Peyer's patch (tissue), 4 donors: ENCODE data around the gene UBE2D2. TPM values are rescaled to one million over a fixed set of nuclear protein-coding genes. Genes with fewer than 3 reads are reported as not detected.
A peak's percentile ranks its signal among the peaks of the same experiment; 100 is the strongest.

ENCODE experiments used
- DNase-seq, 3 donors: peaks; one replicate each; pipeline ENCODE4 v3.0.0-alpha.2; 2017 to 2019
- H3K27ac ChIP-seq, 4 donors: fragments of 200-600 bp; sonication (generic); one replicate each; pipeline ENCODE4 v1.5.1; 2016 to 2019
- H3K27me3 ChIP-seq, 2 donors: fragments of 200-600 bp; sonication (generic); one replicate each; pipeline ENCODE4 v1.5.1; 2019
- H3K36me3 ChIP-seq, 3 donors: fragments of 200-600 bp; sonication (generic); one replicate each; pipeline ENCODE4 v1.5.1; 2016 to 2019
- H3K4me1 ChIP-seq, 4 donors: fragments of 200-600 bp; sonication (generic); one replicate each; pipeline ENCODE4 v1.5.1; 2016 to 2019
- H3K4me3 ChIP-seq, 4 donors: fragments of 200-600 bp; sonication (generic); 1 replicate in 3 of 4; 2 replicates in 1 of 4; pipeline ENCODE4 v1.5.1; 2016 to 2019; ENCODE audit warnings: mild to moderate bottlenecking in 1 of 4
- H3K9me3 ChIP-seq, 4 donors: fragments of 200-600 bp; sonication (generic); one replicate each; pipeline ENCODE4 v1.5.1; 2016 to 2019; ENCODE audit warnings: mild to moderate bottlenecking in 1 of 4
- POLR2A ChIP-seq, 2 donors: fragments of 450-650 bp; IDR thresholded peaks; one replicate each; pipeline ENCODE4 v1.5.1; 2017; ENCODE audit warnings: antibody characterized with exemption in 2 of 2, mild to moderate bottlenecking in 2 of 2, moderate library complexity in 2 of 2
- total RNA-seq, 4 donors: library from RNA; depleted of rRNA; stranded (reverse); fragments of >200 nt; gene quantifications; one replicate each; pipeline ENCODE4 v1.1.0, GENCODE V29; 2016
- TF ChIP-seq, protein P1 (sequence below), 6 experiments: fragments of 450-650 bp in 4 of 6; fragments of 200-600 bp in 2 of 6; sonication (generic) in 1 of 6; IDR thresholded peaks; one replicate each; pipeline ENCODE4 v1.5.1; 2017 to 2019; ENCODE audit warnings: antibody characterized with exemption in 6 of 6, mild to moderate bottlenecking in 3 of 6, moderate library complexity in 1 of 6

Gene UBE2D2
- total RNA-seq, 4 donors from 2014 or later = 60.2 to 87.9 (median 70.2) TPM

DNA sequence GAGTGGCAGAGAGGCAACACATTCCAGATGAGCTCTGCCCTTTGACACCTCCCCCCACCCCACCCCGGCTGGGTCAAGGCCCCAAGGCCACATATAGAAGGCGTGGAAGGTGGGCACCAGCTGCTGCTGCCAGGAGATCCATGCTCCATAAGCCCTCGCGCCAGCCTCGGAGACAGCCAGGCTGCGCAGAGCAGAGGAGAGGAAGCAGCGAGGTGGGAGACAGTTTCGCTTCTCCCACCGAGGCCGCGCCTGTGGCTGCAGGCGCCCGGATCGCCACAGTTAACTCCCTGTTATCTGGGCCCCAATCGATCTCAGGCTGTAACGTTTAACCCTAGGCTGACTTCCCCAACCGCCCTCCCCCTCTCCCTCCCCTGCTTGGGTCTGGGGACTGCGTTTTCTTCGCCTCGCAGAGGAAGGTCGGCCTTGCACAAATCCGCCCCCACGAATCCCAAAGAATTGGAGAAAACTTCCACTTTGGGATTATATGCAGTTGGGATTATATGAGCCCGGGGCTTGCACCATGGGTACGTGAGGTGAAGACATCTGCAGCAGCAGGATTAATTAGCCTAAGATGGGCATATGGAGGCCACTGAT is 85.9 kb downstream of the UBE2D2 start:
- H3K9me3 ChIP-seq = no peaks in the 10 kb centered on the region
- peak in 2 of 3 donors; percentile 52 for DNase-seq
- TF ChIP-seq, protein P1, sequence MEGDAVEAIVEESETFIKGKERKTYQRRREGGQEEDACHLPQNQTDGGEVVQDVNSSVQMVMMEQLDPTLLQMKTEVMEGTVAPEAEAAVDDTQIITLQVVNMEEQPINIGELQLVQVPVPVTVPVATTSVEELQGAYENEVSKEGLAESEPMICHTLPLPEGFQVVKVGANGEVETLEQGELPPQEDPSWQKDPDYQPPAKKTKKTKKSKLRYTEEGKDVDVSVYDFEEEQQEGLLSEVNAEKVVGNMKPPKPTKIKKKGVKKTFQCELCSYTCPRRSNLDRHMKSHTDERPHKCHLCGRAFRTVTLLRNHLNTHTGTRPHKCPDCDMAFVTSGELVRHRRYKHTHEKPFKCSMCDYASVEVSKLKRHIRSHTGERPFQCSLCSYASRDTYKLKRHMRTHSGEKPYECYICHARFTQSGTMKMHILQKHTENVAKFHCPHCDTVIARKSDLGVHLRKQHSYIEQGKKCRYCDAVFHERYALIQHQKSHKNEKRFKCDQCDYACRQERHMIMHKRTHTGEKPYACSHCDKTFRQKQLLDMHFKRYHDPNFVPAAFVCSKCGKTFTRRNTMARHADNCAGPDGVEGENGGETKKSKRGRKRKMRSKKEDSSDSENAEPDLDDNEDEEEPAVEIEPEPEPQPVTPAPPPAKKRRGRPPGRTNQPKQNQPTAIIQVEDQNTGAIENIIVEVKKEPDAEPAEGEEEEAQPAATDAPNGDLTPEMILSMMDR (IDR thresholded peaks at IDR 0.05) = no peak
- no peak for TF ChIP-seq POLR2A (IDR thresholded peaks at IDR 0.05)
- H3K27me3 ChIP-seq = no peaks in the 10 kb centered on the region
- peaks cover 19 to 66% (median 25%) of the 10 kb centered on the region in 4 donors for H3K4me1 ChIP-seq
- peak overlapping the region; percentile 22 to 95 (median 56) for H3K4me3 ChIP-seq
- H3K27ac ChIP-seq = peak overlapping the region in 1 of 4 donors; percentile 28
- H3K36me3 ChIP-seq = no peaks in the 10 kb centered on the region

DNA sequence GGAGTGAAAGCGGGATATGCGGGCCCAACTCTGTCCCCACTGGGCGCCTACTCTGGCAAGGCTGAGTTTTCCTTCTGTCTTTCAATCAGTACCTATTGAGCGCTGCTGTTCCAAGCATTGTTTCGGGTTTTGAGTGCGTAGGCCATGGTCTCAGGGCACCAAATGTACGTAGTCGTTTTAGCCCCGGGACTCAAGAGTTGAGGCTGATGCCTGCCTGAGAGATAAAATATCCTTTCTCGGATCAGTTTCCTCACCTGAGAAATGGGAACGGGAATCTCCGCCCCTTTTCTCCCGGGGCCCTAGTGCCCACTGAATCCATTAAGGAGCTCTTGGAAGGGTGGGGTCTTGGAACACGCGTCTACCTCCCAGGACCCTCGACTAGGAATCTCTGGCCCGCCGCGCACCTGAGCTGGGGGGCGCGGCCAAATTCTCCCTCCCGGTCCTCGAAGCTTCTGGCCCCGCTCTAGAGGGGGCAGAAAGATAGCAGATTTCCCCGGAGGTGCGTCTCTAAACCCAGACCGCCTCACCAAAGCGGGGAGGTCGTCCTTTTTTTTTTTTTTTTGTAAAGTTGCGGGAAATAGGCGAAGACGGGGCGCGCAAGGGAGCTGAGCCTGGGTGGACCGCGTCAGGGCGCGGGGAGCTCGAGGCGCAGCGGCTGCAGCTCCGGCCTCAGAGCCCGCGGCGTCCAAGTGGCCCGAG is 86.5 kb downstream of the UBE2D2 start:
- Histone ChIP-seq H3K27me3 (no peaks in the 10 kb centered on the region), H3K4me3 (peak overlapping the region; percentile 79 to 95 (median 87)), H3K9me3 (no peaks in the 10 kb centered on the region), H3K27ac (peak overlapping the region; percentile 84 to 96 (median 86)), H3K4me1 (peaks cover 19 to 66% (median 28%) of the 10 kb centered on the region in 4 donors), H3K36me3 (no peaks in the 10 kb centered on the region)
- TF ChIP-seq, protein P1 (IDR thresholded peaks at IDR 0.05) = no peak
- TF ChIP-seq POLR2A (IDR thresholded peaks at IDR 0.05) = no peak
- peak in 2 of 3 donors; percentile 25 to 47 for DNase-seq

DNA sequence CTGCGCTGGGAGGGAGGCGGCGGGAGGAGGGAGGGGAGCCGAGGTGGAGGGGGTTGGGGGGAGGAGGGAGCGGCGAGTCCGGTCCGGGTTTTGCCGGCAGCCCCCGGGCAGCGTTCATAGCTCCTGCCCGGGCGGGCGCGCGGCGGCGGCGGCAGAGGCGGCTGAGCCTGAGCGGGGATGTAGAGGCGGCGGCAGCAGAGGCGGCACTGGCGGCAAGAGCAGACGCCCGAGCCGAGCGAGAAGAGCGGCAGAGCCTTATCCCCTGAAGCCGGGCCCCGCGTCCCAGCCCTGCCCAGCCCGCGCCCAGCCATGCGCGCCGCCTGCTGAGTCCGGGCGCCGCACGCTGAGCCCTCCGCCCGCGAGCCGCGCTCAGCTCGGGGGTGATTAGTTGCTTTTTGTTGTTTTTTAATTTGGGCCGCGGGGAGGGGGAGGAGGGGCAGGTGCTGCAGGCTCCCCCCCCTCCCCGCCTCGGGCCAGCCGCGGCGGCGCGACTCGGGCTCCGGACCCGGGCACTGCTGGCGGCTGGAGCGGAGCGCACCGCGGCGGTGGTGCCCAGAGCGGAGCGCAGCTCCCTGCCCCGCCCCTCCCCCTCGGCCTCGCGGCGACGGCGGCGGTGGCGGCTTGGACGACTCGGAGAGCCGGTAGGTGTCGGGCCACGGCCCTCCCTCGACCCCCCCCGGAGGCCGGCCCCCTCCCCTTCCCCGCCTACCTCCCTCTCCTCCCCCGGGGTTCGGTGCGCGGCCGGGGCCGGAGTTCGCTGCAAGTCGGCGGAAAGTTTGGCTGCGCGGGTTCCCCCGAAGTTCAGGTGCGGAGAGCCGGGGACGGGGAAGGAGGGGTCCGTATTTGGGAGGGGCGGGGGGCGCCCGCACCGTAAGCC is 87.3 kb downstream of the UBE2D2 start, which contains the start of gene CXXC5:
Gene CXXC5, plus strand, starts transcription at position 145 of the 877 bp plus-strand sequence. CDS start 32,175 bp downstream, outside the sequence.
- no peaks in the 10 kb centered on the region for H3K9me3 ChIP-seq
- H3K4me3 ChIP-seq = peak within 1 kb of the TSS; percentile 79 to 95 (median 87)
- H3K27ac ChIP-seq = peak within 1 kb of the TSS; percentile 84 to 96 (median 86)
- no peaks in the 10 kb centered on the region for H3K27me3 ChIP-seq
- DNase-seq = peak; percentile 77 to 88 (median 84)
- H3K4me1 ChIP-seq = peaks cover 19 to 69% (median 30%) of the 10 kb centered on the region in 4 donors
- no peaks in the 10 kb centered on the region for H3K36me3 ChIP-seq
- TF ChIP-seq, protein P1 (IDR thresholded peaks at IDR 0.05) = peak in 1 of 6 experiments; percentile 4
- TF ChIP-seq POLR2A (IDR thresholded peaks at IDR 0.05) = peak; percentile 43

DNA sequence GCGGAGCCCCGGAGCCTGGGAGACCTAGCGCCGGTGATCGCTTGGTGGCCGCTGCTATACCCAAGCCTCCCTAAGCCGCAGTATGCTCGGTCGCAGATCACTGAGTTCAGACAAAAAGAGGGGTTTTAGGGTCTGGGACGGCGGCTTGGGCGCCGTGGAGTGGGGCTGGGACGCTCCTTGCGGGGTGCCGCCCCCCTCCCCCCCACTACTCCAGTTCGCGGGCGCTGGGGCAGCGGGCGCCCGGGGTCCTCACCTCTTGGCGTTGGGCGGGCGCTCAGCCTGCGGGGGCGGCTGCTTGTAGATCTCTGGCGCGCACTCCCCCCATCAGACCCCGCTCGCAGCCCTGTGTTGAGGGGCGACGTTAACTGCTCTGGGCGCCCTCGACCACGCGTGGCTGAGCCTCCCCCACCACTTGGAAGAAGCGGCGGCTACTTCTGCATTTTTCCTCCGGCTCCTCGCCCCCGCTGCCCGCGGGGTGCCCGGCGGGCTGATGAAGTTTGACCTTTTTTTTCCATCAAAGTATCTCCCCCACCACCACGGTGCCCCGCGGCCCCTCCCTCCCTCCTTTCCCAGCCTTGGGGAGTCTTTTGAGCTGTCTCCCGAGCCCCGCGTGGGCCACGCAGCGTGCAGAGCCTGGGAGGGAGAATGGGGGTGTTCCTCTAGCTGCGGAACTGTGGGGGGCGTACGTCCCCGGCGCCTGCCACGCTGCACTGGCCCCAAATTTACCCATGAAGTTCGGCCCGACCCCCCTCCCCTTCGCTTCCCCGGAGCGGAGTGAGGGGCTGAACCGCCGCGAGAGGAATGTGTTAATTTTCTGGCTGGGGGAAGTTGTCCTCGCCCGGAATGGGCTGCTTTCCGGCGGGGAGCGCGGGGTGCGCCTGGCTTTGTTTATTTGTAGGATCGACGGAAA is 88.2 kb downstream of the UBE2D2 start:
- H3K4me1 ChIP-seq = peaks cover 12 to 69% (median 28%) of the 10 kb centered on the region in 4 donors
- peak in 2 of 3 donors; percentile 54 to 63 for DNase-seq
- no peaks in the 10 kb centered on the region for H3K9me3 ChIP-seq
- H3K27me3 ChIP-seq = no peaks in the 10 kb centered on the region
- TF ChIP-seq, protein P1 (IDR thresholded peaks at IDR 0.05) = no peak
- TF ChIP-seq POLR2A (IDR thresholded peaks at IDR 0.05) = no peak
- H3K36me3 ChIP-seq = no peaks in the 10 kb centered on the region
- H3K27ac ChIP-seq = peak overlapping the region; percentile 84 to 96 (median 86)
- H3K4me3 ChIP-seq = peak overlapping the region; percentile 79 to 95 (median 87)
